T47D (cell line): ENCODE measurements around the gene ARHGAP33.

Source experiments
- DNase-seq, 2 experiments: peaks; one replicate each; pipeline versions ENCODE4 v3.0.0 to v3.0.0-alpha.2; 2011 to 2012; ENCODE audit warnings: low read depth in 1 of 2, low spot score in 1 of 2
- JUND ChIP-seq: IDR thresholded peaks from 2 replicates; pipeline ENCODE4 v1.6.1; 2012; ENCODE audit warnings: low read depth
- in situ Hi-C: cut with HindIII; loops from 2 replicates; pipeline ENCODE4 v1.10.0; 2016; ENCODE audit warnings: low sequenced_read_pairs, low pct_unique_long_range_greater_than_20kb

The ARHGAP33 gene

GRCh38 chr19:35779033-35779432 lies 3.7 kb downstream of the ARHGAP33 start:
- no peak for DNase-seq
- no peak for TF ChIP-seq JUND
- in situ Hi-C loops = no loop called here

GRCh38 chr19:35780058-35780457 lies 4.7 kb downstream of the ARHGAP33 start:
- TF ChIP-seq JUND = no peak
- no peak for DNase-seq
- in situ Hi-C loops = no loop called here

DNA sequence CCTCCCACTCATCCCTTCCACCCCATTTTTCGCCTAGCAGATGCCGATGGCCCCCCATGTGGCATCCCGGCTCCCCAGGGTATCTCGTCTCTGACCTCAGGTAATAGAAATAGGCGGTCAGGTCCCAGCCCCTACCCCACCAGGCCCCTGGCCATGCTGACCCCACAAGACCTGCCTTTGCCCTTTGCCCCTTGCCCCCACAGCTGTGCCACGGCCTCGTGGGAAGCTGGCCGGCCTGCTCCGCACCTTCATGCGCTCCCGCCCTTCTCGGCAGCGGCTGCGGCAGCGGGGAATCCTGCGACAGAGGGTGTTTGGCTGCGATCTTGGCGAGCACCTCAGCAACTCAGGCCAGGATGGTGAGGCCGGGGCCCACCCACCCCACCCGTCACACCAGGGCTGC lies 5.4 kb downstream of the ARHGAP33 start:
- DNase-seq = no peak
- in situ Hi-C loops = no loop called here
- TF ChIP-seq JUND = no peak

DNA sequence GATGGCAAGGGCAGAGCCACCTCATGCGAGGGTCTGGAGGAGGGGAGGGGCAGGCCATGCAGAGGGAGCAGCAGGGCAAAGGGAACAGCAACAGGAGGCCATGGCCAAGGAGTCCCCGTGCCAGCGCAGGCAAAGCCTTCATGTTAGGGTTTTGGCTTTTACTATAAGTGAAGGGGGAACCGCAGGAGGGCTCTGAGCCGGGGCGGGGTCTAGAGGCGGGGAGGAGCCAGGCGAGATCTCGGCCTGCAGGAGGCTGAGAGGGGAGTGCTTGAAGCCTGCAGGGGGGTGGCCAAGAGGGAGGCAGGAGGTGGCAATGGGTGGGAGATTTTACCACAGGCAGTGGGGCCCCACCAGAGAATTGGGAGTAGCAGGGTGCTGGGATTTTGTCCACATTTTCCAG lies 6.3 kb downstream of the ARHGAP33 start:
- no peak for DNase-seq
- in situ Hi-C loops = no loop called here
- no peak for TF ChIP-seq JUND

DNA sequence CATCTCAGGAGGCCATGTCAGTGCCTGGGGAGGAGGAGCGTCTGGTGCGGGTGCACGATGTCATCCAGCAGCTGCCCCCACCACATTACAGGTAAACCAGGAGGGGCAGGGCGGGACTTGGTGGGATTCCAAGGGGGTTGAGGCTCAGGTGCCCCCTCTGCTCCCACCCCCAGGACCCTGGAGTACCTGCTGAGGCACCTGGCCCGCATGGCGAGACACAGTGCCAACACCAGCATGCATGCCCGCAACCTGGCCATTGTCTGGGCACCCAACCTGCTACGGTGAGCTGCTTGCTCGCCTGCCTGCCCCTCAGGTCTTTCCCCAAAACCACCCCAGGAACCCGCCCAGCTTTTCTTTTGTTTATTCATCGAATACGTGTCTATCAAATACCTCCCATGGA lies 7.2 kb downstream of the ARHGAP33 start:
- DNase-seq = no peak
- TF ChIP-seq JUND = no peak
- in situ Hi-C loops = no loop called here

GRCh38 chr19:35783469-35784434 lies 8.4 kb downstream of the ARHGAP33 start:
- in situ Hi-C loops = no loop called here
- TF ChIP-seq JUND = no peak
- DNase-seq = no peak

DNA sequence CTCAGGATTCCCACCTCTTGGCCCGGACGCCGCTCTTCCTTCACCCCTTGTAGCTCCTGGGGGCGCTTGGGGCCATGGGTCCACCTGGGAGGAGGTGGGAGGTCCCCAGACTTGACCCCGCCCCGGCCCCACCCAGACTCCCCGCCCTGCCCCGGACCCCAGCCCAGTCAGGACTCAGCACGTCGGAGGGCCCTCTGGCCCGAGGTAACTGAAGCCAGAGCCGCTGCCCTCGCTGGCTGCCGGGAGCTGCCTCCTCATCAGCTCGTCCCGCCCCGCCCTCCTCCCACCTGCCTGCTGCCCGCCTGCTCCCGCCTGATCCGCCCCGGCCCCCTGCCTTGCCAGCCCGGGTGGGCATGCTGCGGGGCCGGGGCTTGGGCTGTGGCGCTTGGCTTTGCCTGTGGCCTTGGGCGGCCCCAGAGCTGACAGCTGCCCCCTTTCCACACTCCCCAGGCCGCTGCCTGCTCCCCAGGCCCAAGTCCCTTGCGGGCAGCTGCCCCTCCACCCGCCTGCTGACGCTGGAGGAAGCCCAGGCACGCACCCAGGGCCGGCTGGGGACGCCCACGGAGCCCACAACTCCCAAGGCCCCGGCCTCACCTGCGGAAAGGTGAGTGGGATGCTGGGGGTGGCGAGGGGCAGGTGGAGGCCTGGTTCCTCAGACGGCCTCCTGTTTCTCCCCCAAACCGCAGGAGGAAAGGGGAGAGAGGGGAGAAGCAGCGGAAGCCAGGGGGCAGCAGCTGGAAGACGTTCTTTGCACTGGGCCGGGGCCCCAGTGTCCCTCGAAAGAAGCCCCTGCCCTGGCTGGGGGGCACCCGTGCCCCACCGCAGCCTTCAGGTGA lies 9.4 kb downstream of the ARHGAP33 start:
- no peak for TF ChIP-seq JUND
- in situ Hi-C loops = no loop called here
- no peak for DNase-seq

DNA sequence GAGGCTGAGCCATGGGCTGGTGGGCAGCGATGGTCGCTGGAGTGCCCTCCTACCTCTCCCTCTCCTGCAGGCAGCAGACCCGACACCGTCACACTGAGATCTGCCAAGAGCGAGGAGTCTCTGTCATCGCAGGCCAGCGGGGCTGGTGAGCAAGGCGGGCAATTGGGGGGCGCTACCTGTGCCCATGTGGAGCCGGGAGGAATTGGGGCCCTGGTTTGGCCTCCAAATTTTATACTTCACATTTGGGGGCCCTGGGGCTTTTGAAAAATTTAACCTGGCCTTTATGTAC lies 9.9 kb downstream of the ARHGAP33 start:
- no peak for DNase-seq
- TF ChIP-seq JUND = no peak
- in situ Hi-C loops = no loop called here

DNA sequence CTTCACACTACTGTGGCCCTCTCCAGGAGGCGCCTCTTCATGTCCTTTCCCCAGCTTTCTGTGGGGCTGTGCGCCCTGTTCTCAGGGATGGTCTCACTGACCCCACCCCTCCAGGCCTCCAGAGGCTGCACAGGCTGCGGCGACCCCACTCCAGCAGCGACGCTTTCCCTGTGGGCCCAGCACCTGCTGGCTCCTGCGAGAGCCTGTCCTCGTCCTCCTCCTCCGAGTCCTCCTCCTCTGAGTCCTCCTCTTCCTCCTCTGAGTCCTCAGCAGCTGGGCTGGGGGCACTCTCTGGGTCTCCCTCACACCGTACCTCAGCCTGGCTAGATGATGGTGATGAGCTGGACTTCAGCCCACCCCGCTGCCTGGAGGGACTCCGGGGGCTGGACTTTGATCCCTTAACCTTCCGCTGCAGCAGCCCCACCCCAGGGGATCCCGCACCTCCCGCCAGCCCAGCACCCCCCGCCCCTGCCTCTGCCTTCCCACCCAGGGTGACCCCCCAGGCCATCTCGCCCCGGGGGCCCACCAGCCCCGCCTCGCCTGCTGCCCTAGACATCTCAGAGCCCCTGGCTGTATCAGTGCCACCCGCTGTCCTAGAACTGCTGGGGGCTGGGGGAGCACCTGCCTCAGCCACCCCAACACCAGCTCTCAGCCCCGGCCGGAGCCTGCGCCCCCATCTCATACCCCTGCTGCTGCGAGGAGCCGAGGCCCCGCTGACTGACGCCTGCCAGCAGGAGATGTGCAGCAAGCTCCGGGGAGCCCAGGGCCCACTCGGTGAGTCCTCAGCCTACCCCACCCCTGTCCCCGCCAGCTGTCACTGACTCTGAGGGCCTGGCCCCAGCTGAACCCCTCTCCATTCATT lies 11.2 kb downstream of the ARHGAP33 start:
- DNase-seq = no peak
- no peak for TF ChIP-seq JUND
- in situ Hi-C loops = no loop called here

DNA sequence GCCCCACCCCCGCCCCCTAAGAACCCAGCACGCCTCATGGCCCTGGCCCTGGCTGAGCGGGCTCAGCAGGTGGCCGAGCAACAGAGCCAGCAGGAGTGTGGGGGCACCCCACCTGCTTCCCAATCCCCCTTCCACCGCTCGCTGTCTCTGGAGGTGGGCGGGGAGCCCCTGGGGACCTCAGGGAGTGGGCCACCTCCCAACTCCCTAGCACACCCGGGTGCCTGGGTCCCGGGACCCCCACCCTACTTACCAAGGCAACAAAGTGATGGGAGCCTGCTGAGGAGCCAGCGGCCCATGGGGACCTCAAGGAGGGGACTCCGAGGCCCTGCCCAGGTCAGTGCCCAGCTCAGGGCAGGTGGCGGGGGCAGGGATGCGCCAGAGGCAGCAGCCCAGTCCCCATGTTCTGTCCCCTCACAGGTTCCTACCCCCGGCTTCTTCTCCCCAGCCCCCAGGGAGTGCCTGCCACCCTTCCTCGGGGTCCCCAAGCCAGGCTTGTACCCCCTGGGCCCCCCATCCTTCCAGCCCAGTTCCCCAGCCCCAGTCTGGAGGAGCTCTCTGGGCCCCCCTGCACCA lies 11.9 kb downstream of the ARHGAP33 start:
- DNase-seq = no peak
- TF ChIP-seq JUND = no peak
- in situ Hi-C loops = no loop called here

- DNase-seq = no peak
- no peak for TF ChIP-seq JUND
- in situ Hi-C loops = no loop called here
These were observed 13.0 kb downstream of the ARHGAP33 start for GRCh38 chr19:35788205-35788960.
